HG03558 (cell line): ENCODE data around the gene MYRIP.
"Not testable (repeated sequence)": the region's sequence is repeated elsewhere in the genome, so short reads cannot be mapped to it uniquely, and the experiment has no call there.

Experiments used
- ATAC-seq: cut with Tn5 transposase; IDR thresholded peaks from one replicate; pipeline ENCODE4 v1.9.1; 2021; ENCODE audit warnings: moderate number of reproducible peaks; ENCODE audit not compliant: unreplicated experiment; ENCODE audit errors: extremely low read depth

MYRIP gene

DNA sequence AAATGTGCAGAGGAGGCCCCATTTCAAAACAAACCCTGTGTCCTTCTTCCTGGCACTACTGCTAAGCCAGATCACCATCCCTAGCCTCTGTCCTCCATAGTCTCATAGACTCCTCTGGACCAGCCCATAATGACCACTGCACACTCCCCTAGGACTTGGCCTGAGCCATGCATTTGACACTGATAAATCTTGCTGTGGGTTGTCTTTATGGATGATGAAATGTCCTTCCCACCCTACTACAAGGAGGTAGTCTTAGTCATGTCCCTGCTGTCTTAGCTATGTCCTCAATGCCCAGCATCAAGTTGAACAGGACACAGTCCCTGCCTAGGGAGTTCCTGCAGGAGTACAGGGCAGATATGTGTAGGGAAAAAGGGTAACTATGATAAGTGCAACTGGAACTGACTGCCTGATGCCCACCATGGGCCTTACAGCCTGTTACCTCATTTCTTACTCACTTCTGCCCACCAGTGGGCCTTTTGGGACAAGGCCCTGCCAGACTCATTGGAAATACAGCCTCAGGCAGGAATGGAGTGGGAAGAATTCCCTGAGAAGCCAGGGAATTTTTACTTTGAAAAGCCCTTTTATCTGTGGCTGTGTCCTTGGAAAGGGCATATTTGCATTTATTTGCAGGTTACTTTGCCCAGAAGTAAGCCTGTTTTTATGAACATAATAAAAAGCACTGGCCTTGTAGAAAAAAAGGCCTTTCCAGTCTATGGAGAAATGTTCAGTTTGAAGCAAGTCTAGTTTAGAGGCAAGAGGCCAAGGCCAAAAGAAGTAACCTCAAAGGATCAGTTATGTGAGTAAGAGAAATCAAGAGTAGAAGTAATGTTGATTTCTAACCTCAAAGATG is 300.5 kb downstream of the MYRIP start:
- ATAC-seq, result no peak

DNA sequence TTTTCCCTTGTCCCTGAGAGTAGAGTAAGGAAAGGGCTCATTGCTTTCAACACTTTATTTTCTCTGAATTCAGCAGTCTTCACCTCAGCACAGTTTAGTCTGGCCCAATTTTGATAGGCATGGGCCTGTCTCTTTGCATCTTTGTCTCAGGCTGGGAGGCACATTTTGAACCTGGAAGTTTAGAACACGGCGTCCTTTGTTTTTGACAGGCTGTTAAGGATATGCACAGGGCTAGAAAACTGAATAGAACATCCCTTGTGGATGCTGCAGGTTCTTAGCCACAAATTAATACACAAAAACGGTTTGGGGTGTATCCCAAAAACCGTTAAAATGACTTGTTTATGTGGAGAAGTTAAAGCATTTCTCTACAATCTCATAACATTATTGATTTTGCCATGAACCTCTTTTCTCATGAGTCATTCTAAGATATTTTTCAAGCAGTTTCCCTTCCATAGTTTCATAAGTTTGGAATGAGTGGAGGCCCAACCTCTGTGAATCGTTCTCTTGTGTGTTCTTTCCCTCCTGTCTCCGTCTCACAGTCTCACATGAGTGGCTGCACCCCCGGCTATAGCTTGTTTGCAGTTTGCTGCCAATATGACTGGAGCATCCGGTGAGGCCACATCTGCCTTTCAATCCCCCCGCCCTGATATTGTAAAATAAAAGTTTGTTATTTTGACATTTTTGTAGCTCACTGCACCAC is 307.2 kb downstream of the MYRIP start:
- no peak for ATAC-seq

DNA sequence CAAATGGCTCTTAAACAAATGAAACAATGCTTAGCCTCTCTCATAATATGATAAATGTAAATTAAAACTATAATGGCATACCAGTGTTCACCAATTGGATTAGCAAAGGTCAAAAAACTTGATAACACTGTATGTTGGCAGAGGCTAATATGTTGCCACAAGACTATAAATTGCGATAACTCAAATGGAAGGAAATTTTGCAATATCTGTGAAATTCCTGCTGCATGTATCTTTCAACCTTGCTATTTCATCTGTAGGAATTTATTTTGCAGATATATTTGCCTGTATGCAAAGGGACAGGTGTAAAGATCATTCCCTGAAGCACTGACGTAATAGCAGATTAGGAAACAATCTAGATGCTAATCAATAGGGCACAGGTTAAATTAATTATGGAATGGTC is 308.7 kb downstream of the MYRIP start:
- no peak for ATAC-seq

DNA sequence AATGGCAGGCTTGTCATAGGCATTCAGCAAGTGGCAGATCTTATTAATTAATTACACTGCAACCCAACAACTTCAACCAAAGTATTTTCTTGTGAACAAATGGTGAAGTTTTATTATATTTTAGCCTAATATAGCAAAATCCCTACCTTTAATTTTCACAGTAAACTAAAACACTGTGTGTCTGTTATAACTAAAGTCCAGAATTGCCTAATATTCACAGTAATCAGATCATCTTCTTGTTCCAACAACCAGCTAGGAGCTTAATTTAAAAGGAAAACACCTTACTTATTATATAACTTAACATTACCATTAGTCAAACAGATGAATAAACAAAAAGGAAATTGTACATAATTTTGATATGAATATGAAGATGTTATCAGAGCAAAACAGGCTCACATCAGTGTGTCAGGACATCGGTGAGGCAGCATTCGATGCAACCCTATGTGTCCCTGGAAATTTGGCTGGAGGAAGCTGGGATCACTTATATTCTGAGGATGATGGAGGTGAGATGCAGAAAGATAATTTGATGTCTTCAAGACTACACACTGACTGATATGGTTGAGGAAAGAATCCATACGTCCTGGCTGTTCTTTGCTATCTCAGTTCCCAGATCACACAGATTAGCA is 310.8 kb downstream of the MYRIP start:
- no peak for ATAC-seq

DNA sequence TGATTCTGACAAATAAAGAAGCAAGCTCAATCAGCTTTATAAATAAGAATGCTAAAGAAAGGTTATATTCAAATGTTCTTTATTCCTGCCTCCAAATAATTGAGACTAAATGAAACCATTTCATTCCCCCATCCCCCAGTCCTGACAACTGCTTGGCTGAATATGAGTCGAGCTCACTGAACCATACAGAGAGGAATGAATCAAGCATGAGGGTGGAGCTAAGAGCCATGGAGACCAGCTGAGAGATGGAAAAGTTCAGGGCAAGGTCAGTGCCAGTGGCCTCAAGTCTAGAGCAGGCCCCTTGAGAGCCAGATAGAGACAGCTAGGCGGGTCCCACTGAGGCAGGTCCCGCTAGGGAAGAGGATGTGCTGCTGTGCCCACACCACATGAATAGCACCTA is 311.4 kb downstream of the MYRIP start:
- no peak for ATAC-seq

DNA sequence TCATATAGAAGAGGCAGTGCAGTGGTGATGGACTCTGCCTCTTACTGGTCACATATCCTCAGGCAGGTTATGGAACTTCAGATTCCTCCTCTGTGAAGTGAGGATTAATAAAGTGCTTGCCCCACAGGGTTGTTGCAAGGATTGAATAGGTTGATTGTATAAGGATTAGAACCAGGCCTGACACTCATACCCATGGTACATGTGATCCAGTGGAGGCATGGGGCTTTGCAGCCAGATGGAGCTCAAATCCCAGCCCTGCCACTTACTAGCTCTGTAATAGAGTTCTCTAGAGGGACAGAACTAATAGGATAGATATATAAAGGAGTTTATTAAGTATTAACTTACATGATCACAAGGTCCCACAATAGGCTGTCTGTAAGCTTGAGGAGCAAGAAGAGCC is 315.5 kb downstream of the MYRIP start:
- no peak for ATAC-seq

DNA sequence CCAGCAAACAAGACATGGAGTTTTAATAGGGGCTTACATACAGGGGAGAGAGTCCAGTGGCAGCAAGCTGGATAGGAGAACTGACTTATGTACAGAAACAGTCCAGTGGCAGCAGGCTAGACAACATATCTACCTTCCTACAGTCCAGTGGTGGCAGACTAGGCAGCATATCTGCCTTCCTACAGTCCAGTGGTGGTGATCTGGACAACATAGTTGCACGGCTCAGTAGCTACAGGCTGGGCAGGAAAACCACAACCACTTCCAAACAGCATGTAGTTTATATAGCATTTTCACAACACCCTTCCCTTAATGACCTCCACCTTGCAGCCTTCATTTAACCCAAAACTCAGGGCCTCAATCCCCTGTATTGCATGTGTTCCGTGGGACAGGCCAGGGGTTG is 318.8 kb downstream of the MYRIP start:
- ATAC-seq, result no peak

DNA sequence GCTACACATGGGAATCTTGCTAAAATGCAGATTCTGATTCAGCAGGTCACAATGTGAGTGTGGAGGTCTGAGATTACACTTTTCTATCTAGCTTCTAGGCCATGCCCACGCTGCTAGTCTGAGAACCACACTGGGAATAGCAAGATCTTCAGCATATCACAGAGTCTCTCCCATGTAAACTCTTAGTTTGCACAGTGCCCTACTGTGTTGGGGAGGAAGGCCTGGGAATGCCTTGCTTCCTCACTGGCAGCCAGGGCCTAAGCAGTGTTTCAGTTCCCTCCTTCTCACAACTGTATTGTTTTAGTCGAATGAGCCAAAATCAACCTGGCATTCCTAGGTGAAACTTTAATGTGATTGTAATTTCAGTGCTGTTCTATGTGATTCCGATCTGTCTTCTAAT is 320.1 kb downstream of the MYRIP start:
- ATAC-seq, result no peak

DNA sequence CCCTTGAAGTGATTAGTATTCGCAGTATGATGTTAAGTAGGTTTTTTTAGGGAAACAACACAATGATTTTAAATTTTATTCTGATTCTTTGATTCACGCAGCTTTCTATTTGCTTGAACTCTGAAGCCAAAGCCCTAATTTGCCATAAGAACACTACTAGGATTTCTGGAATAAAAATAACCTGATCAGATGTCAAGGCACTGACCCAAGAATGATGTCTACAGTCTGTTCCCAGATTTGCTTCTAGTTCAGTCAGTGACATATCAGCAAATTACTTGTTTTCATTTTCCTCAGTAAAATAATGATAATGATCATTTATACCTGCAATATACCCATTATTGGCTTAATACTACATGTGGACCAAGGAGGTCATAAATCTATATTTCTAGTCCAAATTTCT is 320.6 kb downstream of the MYRIP start:
- ATAC-seq, result no peak

DNA sequence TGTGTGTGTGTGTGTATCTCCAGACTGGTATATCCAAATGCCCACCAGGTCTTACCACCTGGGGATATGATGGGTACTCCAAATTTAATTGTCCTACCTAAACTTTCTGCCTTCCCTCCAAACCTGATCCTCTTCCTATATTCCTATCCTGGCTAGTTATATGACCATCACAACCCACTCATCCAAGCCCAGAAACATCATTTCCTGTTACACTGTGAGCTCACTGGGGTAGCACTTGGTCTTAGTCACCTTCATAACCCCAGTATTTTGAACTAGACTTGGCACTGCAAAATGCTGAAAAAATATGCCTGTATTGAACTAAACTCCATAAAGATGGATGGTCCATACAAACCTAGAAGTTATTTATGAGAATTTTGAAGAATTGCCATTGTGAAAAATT is 321.3 kb downstream of the MYRIP start:
- ATAC-seq, result no peak

DNA sequence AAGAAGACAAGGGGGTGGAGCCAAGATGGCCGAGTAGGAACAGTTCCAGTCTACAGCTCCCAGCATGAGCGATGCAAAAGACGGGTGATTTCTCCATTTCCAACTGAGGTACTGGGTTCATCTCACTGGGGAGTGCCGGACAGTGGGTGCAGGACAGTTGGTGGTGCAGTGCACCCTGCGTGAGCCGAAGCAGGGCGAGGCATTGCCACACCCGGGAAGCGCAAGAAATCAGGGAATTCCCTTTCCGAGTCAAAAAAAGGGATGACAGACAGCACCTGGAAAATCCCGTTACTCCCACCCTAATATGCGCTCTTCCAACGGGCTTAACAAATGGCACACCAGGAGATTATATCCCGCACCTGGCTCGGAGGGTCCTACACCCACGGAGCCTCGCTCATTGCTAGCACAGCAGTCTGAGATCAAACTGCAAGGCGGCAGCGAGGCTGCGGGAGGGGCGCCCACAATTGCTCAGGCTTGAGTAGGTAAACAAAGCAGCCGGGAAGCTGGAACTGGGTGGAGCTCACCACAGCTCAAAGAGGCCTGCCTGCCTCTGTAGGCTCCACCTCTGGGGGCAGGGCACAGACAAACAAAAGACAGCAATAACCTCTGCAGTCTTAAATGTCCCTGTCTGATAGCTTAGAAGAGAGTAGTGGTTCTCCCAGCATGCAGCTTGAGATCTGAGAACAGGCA is 324.6 kb downstream of the MYRIP start:
- not testable (repeated sequence) for ATAC-seq

DNA sequence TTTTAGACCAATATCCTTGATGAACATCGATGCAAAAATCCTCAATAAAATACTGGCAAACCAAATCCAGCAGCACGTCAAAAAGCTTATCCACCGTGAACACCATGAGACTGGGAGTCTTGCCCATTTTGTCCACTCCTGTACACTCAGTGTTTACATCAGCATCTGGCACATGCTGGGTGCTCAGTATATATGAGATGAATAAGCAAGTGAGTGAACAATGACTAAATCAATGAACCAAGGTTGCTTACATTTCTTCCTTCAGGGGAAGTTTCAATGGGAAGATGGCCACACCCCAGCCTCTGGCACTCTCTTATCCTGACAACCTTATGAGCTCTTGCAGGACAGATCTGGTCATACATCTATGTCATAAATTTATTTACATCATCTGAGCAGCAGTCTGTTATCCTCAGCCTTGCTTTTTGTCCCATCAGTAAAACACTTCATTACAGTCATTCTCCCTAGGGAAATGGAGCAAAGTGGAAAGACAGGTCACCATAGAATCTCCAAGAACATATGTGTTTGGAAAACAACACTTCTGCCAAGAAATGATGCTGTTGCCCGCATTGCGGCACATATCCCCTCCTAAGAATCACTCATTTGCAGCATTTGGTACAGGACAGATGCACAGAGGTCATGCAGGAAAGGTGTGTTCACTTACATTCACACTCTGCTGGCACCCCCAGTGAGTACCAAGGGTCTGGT is 328.3 kb downstream of the MYRIP start:
- no peak for ATAC-seq

DNA sequence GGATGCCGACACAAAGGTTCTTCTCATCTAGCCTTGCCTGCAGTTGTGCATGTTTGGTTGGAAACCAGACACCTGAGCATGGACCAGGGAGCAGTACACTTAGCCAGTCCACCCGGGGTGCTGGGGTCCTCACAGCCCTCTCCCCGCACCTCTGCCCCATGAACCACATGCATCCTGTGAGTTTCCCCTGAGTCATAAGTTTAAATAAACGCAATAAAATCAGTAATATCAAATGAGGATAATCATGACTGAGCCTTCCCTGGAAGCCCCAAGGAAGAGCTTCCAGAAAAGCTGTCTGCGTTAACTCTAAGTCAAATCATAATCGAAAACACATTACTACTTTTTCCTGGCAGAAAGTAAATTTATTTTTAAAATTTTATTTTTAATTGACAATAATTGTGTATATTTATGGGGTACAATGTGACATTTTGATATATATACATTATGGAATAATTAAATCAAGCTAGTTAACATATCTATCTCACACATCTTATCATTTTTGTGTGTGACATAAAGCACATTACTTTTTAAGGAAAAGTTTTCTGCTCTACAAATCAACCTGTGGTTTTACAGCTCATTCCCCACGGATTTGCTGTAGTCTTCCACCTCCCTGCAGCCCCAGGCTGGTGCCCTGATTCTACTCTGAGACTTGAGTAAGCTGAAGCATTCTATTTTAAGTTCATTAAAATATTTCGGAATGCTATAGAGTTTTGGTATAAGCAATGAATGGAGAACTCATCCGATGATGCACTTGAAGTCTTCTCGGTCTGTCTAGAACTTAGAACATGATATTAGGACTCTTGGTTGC is 334.1 kb downstream of the MYRIP start:
- no peak for ATAC-seq

DNA sequence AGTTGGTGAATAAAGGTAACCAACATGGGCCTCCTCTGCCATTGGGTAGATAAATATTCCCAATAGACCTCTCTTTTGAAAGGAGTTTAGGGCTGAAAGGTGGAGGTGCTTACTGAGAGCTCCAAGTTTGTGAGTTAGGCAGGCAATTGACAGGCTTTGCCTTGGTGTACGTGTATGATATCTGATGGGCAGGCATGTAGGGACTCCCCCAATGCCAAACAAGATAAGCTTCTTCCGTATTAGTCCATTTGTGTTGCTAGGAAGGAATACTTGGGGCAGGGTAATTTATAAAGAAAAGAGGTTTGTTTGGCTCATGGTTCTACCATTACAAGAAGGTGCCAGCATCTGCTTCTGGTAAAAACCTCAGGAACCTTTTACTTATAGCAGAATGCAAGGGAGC is 339.4 kb downstream of the MYRIP start:
- no peak for ATAC-seq

DNA sequence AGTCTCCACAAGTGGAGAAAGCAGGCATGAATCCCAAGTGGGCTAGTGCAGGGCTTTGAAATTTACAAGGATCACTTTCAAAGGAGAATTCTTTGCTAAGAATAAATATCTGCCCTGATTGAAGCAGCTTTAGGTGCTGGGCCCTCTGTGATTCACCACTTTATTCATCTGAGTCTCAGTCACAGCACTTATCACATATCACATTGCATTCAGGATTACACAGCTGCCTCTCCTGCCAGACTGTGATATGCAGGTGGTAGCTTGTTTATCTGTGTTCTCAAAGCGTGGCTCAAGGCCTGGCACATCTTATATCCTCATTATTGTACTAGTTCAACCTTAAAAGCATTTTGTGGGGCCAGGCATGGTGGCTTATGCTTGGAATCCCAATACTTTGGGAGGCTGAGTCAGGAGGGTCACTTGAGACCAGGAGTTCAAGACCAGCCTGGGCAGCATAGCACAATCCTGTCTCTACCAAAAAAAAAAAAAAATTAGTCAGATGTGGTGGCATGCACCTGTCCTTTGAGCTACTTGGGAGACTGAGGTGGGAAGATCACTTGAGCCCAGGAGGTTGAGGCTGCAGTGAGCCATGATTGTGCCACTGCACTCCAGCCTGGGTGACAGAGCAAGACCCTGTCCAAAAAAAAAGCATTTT is 343.2 kb downstream of the MYRIP start:
- no peak for ATAC-seq

DNA sequence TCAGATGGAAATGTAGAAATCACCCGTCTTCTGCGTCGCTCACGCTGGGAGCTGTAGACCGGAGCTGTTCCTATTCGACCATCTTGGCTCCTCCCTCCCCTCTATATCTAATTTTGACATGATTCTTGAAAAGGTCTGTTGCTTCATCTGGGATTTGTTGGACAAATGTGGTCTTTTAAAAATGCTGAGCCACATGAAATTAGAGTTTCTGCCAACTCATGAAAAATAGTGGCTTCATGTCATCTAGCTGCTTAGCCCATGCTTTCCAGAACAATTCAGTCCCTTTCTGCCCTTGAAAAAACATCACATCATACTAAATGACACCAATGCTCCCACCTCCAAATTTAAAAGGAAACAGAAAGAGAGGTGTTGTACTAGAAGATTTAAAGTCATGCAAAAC is 351.5 kb downstream of the MYRIP start:
- no peak for ATAC-seq

DNA sequence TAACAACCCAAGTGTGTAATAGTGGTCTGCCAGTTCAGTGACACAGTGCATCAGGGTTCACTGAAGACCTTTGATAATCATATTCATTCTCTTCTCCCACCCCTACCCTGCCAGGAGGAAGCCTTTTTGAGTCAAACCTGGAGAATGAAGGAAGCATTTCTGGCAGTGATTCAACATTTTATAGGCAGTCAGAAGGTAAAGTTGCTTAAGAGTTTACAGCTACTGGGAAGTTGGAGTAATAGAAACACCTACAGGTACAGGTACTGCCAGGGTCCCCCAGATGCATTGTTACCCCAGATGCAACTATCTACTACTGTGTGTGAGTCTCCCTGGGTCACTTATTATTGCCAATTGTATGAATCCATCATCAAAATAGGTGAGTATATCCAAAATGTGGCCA is 353.2 kb downstream of the MYRIP start:
- ATAC-seq, result no peak

DNA sequence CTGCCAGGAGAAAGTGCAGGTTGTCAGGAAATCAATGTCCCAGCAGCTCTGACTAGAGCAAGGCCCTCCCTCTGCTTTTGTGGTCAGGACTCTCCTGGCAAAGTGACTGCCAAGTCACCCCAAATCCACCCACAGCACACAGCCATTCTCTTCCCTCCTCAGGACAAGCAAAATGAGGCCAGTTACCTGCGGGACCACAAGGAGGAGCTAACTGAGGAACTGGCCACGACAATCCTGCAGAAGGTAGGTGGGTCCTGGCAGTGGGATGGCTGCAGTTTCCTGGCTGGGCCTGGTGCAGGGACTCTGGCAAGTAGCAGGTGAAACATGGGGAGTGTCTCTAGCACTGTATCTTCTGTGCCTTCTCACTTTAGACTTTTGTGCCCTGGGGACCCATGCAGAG is 357.6 kb downstream of the MYRIP start:
- ATAC-seq, result no peak

DNA sequence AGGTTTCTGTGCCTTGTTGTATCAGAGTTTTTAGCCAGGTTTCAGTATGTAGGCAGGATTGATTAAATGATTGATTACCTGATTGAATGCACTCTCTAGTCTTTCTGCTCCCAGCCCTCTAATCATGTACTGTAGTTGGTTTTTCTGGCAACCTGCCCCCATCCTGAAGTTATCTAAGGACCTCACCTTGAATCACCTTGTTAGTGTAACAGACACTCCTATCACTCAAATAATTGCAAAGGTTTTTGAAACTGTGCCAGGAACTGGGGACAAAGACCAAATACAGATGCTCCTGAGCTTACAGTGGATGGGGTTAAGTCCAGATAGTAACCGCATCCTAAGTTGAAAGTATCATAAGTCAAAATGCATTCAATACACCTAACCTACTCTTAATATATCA is 358.5 kb downstream of the MYRIP start:
- ATAC-seq, result no peak
